Amniotic stem cell (primary cell): Measurements from ENCODE around the gene IL18R1.

ENCODE experiments used
- DNase-seq: peaks from one replicate; lab custom pipeline; 2025; lab: John Stamatoyannopoulos, UW

The IL18R1 gene

GRCh38 chr2:102391565-102391964 lies 36.0 kb downstream of the IL18R1 start:
- DNase-seq, result no peak

DNA sequence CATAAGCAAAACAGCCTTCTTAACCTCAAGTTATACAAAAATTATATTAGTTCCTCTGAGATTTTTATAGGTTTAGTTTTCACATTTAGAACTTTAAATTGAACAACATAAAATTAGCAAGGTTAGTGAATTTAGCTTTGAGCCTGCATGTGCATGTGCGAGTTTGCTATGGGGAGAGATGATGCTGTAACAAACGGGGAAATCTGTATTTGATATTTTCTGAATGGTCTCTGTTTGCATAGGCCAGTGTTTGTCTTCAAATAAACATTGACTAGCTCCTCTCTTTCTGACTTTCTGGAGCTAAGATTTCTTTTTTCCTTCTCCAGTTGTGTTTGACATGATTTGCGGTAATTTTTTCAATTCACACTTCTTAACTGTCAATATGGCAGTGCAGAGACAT lies 36.5 kb downstream of the IL18R1 start:
- no peak for DNase-seq

DNA sequence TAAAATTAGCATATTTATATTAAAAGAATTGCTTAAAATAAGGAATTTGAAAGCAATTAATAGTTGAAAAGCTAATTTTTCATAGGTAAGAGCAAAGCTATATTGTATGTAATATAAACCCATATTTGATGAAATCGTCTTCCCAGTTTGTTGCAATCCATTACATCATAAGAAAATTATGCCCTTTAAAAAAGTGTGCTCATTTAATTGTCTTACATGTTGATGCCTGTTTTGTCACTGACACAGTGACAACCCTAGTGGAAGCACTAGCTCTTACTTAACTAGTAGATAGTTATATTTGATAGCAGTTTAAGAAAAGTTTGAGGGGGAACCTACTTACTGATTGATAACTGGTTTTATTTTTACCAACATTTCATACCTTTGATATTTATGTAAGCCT lies 37.3 kb downstream of the IL18R1 start:
- no peak for DNase-seq

DNA sequence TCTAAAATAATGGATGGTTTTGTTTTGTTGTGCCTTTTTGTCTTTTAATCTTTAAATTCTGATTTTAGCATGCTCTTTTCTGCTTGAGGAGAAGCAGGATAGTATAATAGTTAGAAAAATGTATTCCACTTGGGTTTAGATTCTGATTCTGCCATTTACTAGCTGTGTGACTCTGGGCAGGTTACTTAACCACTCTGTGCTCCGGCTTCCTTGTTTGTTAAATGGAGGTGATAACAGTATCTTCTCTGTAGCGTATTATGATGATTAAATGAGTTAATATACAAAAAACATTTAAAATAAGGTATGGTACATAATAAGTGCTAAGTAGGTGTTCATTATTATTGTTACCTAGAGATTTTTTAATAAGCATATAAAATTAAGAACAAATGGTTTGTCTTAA lies 40.4 kb downstream of the IL18R1 start:
- no peak for DNase-seq

DNA sequence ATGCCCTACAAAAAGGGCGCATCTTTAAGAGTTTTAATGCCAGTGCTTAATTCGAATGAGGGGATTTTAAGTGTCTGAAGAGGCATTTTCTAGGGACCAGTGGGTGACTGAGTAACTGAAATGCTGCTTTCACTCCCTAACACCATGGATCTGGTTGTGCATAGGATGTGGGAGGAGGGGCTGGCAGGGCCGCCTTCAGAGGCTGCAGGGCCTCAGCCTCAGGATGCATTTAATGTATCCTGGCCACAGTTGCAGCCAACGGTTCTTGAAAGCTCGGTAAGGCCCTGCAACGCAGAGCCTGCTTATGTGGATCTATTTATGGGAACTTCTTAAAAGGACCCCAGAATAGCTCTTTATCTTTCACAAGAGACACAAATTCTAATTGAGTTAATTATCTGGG lies 41.6 kb downstream of the IL18R1 start:
- DNase-seq, result no peak

- DNase-seq, result no peak
These were observed 44.0 kb downstream of the IL18R1 start for GRCh38 chr2:102399499-102400141.

- DNase-seq, result no peak
These were observed 45.9 kb downstream of the IL18R1 start for GRCh38 chr2:102401456-102401855.

DNA sequence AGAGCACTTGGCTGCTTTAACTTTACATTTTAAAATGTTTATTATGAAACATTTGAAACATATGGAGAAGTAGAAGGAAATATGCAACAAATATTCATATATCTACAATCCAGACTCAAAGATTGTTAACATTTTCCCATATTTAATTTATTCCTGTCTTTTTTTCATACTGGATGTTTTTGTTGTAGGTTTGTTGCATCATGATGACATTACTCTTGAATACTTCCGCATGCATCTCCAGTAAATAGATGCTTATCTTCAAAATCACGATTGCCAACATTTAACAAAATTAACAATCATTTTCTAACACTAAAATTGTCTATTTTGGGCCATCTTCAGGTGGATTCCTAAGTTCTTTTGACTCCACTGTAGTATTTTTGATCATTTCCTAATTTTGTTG lies 46.3 kb downstream of the IL18R1 start:
- DNase-seq, result no peak

GRCh38 chr2:102410952-102411351 lies 55.4 kb downstream of the IL18R1 start:
- DNase-seq, result no peak

DNA sequence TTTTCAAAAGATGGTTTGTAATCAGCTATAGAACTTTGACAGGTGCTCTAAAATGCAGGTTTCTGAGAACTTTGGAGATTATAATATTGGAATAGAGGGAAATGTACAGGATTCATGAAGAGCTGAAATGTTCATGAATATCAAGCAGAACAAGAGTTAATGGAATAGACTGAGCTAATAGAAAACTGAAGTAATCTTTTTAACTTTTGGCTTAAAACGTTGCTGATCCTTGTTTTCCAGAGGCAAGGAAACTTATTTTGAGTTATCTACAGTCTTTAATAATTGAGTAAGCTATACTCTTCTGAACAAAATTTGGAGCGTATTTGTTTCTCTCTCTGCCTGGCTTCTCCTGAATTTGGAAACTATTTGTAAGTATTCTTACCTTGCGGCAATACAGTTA lies 56.6 kb downstream of the IL18R1 start:
- DNase-seq, result no peak

- DNase-seq, result no peak
These were observed 62.4 kb downstream of the IL18R1 start for GRCh38 chr2:102417946-102418345.

DNA sequence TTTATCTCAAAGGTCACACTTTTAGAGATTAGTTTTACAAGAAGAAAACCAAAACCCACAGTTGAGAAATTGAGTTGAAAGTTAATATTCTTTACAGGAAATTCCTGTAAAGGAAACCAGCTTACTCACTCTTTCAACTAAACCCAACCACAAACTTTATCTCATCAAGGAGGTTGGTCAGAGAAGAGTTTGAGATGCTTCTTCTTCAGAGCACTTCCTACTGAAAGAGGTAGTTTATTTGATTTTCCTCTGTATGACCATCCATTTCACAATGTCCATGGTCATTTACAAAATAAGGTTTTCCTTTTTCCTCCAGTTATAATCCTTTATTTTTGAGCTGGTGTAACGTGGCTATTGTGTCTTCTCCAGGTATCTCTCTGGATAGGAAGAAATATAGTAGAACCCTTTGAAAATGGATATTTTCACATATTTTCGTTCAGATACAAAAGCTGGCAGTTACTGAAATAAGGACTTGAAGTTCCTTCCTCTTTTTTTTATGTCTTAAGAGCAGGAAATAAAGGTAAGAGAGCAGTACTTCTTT lies 62.9 kb downstream of the IL18R1 start:
- no peak for DNase-seq

- DNase-seq, result no peak
These were observed 64.7 kb downstream of the IL18R1 start for GRCh38 chr2:102420290-102420689.

DNA sequence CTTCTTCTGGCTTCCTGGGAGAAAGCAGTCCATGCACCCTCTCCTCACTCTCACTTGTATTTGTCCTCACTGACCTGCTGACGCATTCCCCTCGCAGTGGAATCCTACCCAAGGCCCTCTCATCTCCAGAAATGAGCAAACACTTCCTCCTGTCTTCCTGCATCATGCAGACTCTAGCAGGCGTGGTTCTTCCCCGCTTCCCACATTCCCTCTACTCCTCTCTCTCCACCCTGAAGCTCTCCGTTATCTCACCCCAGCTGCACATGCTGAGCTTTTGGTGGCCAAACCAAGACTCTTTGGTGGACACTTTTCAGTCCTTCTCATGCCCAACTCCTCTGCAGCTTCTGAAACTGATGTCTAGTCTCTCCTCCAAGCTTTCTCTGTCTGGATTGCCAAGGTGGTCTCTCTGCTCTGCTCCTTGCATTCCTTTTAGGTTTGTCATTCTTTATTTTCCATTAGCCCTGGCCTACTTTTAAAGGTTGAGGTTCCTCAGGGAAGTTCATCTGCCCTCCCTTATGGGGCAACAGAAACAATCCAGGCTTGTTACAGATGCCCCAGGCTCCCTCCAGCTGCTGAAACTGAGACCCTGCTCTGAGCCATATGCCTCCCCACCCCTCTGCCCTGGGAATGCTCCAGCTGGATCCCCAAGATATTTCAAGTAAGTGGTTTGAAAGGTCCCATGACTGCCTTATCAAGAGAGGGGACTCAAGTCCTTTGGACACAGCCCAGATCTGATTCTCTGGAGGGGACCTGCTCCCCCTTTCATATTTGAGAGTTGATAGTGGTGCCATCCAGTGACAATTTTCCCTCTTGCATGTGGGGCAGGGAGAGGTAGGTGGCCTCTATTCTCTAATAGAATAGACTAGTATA lies 66.5 kb downstream of the IL18R1 start:
- DNase-seq, result no peak

DNA sequence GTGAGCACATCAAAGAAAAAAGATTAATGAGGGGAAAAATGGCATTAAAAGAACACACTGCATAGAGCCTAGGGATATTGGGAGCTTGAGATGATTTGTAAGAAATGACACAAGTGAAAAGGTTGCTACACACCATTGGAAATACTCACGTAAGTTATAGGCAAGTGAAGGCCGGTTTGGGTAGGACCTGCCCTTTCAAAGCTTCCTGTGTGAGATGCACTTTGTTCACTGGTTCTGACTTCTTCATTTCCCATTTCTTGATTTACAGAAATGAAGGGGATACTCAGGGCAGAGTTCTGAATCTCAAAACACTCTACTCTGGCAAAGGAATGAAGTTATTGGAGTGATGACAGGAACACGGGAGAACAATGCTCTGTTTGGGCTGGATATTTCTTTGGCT lies 67.3 kb downstream of the IL18R1 start, which contains the start of gene IL18RAP:
Gene IL18RAP, plus strand, starts transcription at position 251 of the 400 bp plus-strand sequence. Its CDS starts 118 bp downstream, at position 369.
- DNase-seq, result no peak

- no peak for DNase-seq
These were observed 67.8 kb downstream of the IL18R1 start for GRCh38 chr2:102423368-102423767.

DNA sequence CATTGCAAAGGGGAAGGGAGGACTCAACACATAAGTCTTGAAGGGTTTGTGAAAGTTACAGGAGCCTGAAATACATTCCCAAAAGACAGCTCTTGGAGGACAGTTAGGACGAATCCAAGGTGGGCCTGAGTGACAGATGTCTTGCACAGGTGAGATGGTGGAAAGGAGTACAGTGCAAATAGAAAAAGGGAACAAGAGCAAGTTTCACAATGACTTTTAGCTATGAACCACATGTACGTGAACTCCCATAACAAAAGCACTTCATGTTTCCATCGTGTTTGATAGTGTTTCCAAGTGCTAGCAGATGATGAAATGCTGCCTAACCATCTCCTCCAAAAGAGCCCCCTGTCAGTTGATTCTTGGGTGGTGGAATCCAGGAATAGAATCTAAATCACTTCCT lies 69.2 kb downstream of the IL18R1 start:
- DNase-seq, result no peak

GRCh38 chr2:102425441-102426132 lies 70.0 kb downstream of the IL18R1 start:
- DNase-seq, result no peak

GRCh38 chr2:102427249-102427648 lies 71.7 kb downstream of the IL18R1 start:
- DNase-seq, result no peak

GRCh38 chr2:102428573-102428972 lies 73.0 kb downstream of the IL18R1 start:
- DNase-seq, result no peak

- DNase-seq, result no peak
These were observed 76.8 kb downstream of the IL18R1 start for GRCh38 chr2:102432386-102432785.

DNA sequence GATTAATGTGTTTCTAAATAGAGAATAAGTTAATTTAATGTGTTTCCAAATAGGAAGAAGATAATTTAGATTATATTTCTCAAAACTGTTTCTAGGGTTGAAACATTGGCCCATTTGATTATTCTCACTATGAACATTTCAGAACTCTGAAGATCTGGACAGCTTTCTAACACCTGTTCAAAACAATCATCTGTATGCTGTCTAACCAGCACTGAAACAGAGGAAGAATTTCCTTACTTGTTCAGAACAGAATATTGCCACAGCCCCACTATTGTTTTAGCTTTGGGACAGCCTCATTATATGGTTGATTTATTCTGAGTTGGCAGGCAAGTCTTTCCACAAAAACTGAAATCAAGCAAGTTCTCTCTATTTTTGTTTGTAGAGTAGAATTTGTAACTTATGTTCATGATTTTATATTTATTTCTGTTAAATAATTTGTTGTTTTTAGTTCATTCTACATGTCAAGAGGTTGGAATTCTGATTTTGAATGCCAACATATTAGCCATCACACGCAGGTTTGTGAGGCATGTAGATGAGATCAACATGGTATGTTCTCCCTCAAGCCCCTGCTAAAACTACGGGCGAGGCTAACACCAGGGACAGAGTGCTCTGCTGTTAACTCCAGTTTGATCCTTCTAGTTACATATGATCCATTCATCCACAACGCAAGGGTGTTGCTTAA lies 78.5 kb downstream of the IL18R1 start:
- DNase-seq, result no peak
